HUES64 (cell line): Measurements from ENCODE around the gene ETV7.

Experiments
- H3K27ac ChIP-seq: 2 replicates; pipeline ENCODE4 v1.7.0; 2013; ENCODE audit warnings: low read depth, low read length, inconsistent platforms
- H3K27me3 ChIP-seq: 2 replicates; pipeline ENCODE4 v1.6.1; 2013; ENCODE audit warnings: mild to moderate bottlenecking, low read length; ENCODE audit not compliant: insufficient read depth
- H3K36me3 ChIP-seq: 2 replicates; pipeline ENCODE4 v1.6.1; 2013; ENCODE audit warnings: mild to moderate bottlenecking, low read length; ENCODE audit not compliant: insufficient read depth
- H3K4me1 ChIP-seq: 2 replicates; pipeline ENCODE4 v1.6.1; 2013; ENCODE audit warnings: mild to moderate bottlenecking, low read length, moderate library complexity; ENCODE audit not compliant: insufficient read depth
- H3K4me3 ChIP-seq: 2 replicates; pipeline ENCODE4 v1.5.1; 2013; ENCODE audit warnings: mild to moderate bottlenecking, low read length, moderate library complexity
- H3K9ac ChIP-seq: 2 replicates; pipeline ENCODE4 v1.6.1; 2013; ENCODE audit warnings: mild to moderate bottlenecking, low read depth, low read length
- H3K9me3 ChIP-seq: 2 replicates; pipeline ENCODE4 v1.6.1; 2013; ENCODE audit warnings: low read depth, low read length; ENCODE audit not compliant: insufficient read depth
- WGBS: fragments of 150-250, 120-280 bp; methylation state at CpG from one replicate; pipeline ENCODE4 v1.1.7; 2013; ENCODE audit warnings: missing lambda C conversion rate; 5-methylcytosine and 5-hydroxymethylcytosine counted together

The ETV7 gene

DNA sequence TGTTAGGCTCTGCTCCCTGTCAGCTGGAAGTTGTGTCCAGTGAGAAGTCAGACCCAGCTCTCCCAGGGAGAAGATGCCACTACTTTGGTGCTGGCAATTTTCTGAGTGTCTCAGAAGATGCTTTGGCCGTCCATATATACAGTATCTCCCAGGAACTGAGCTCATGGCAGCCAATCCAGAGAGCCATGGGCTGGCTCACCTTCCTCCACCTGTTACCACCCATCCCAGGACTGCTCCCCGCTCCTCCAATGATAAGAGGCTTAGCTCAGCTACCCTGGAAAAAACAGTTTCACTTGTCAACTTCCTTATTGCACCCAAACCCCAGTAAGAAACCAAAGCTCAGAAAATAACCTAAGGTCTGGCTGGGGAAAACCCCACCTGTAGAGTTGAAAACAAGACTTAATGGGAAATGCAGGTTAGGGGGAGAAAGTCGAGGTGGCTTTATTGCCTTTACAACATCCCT, 50.7 kb downstream of the ETV7 start, which contains the start of gene BNIP5:
Gene BNIP5, minus strand, starts transcription at position 110 of the 463 bp plus-strand sequence. CDS start 6,198 bp downstream, outside the sequence.
- Histone ChIP-seq H3K9ac (no peak within 1 kb of the TSS), H3K4me1 (no peaks in the 10 kb centered on the region; the same call in 1 of the 2 replicates), H3K36me3 (no peaks in the 10 kb centered on the region)

DNA sequence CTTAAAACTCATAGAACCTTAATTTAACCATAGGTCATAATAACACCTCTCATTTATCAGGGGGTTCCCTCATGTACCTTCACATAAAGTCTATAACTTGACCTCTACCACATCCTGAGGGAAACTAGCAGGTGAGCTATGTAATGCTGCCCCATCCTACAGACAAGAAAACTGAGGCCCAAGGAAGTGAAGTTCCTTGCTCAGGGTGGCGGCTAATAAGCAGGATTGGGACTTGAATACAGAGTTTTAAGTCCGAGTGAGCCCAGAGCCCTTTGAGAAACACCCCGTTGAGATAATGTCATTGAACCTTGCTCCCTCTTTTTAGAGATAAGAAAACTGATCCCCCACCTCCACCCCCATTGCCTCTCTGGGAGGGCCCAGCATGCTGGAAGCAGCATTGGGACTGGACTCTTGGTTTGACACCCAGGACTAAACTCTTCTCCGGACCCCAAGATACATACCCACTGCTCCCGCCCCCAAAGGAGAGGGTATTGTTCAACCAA, 51.2 kb downstream of the ETV7 start:
- H3K4me1 ChIP-seq, result no peaks in the 10 kb centered on the region; the same call in 1 of the 2 replicates
- 96% methylated on average over 5 of the region's 5 CpGs for WGBS
- H3K9ac ChIP-seq, result no peak overlapping the region
- H3K4me3 ChIP-seq, result no peak overlapping the region
- H3K36me3 ChIP-seq, result no peaks in the 10 kb centered on the region
- H3K27me3 ChIP-seq, result peaks cover 16% of the 10 kb centered on the region
- H3K9me3 ChIP-seq, result no peaks in the 10 kb centered on the region
- no peak overlapping the region for H3K27ac ChIP-seq

More for the DNA sequence above, 50.7 kb downstream of the ETV7 start, which contains the start of gene BNIP5:
- Histone ChIP-seq H3K27me3 (peaks cover 16% of the 10 kb centered on the region), H3K9me3 (no peaks in the 10 kb centered on the region), H3K4me3 (no peak within 1 kb of the TSS), H3K27ac (no peak within 1 kb of the TSS)
- WGBS, result 88% methylated on average over 3 of the region's 3 CpGs

- Histone ChIP-seq H3K27me3 (peaks cover 14% of the 10 kb centered on the region), H3K27ac (no peak overlapping the region), H3K4me3 (no peak overlapping the region), H3K9me3 (no peaks in the 10 kb centered on the region), H3K9ac (no peak overlapping the region), H3K36me3 (no peaks in the 10 kb centered on the region), H3K4me1 (no peaks in the 10 kb centered on the region; the same call in 1 of the 2 replicates)
- WGBS, result 94% methylated on average over 14 of the region's 14 CpGs
These were observed 51.8 kb downstream of the ETV7 start for GRCh38 chr6:36335465-36336207.

GRCh38 chr6:36334832-36335459, 52.5 kb downstream of the ETV7 start:
- Histone ChIP-seq H3K9ac (no peak overlapping the region), H3K4me1 (peaks cover 3% of the 10 kb centered on the region; the same call in 1 of the 2 replicates), H3K9me3 (no peaks in the 10 kb centered on the region), H3K4me3 (no peak overlapping the region), H3K36me3 (no peaks in the 10 kb centered on the region), H3K27me3 (peaks cover 7% of the 10 kb centered on the region; the same call in 1 of the 2 replicates), H3K27ac (no peak overlapping the region)
- WGBS, result 86% methylated on average over 14 of the region's 14 CpGs

DNA sequence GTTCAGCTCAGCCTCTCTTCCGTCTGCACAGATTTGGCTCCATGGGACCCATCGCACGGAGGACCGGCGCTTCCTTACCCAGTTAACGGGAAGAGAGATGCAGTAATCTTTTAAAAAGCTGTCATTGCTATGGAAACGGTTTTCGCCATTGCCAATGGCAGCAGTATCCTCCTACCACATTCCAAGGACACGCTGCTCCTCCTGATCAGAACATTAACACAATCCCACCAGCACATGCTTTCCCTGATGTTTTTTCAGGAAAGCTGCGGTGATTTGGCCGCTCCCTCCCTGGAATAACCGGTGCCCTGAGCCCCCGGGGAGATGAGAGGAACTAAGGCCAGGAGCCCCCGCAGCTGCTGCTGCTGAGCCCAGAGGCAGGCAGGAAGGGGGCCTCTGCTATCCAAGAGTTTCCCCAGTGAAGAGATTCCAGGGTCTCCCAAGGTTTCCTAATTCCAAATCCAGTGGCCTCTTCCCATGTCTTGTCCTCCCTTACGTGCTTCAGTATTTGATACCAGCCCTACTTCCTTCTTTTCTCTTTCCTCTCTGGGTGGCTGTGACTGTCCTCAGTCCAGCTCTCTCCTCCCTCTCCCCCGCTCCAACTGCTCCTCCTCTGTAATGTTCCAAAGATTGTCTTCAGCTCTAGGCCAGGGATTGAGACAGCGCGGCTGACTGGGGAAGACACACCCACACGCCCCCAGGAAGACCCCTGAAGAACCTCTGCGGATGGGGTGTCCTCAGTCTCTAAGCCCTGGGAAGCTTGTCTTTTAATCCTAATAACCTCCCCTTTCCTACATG, 53.3 kb downstream of the ETV7 start:
- Histone ChIP-seq H3K27me3 (no peaks in the 10 kb centered on the region), H3K4me1 (peaks cover 4% of the 10 kb centered on the region; the same call in 1 of the 2 replicates), H3K36me3 (no peaks in the 10 kb centered on the region), H3K4me3 (no peak overlapping the region), H3K27ac (no peak overlapping the region), H3K9ac (no peak overlapping the region), H3K9me3 (no peaks in the 10 kb centered on the region)
- 54% methylated on average over 20 of the region's 20 CpGs for WGBS

GRCh38 chr6:36333171-36333895, 54.1 kb downstream of the ETV7 start:
- Histone ChIP-seq H3K9ac (no peak overlapping the region), H3K36me3 (no peaks in the 10 kb centered on the region), H3K9me3 (no peaks in the 10 kb centered on the region), H3K4me3 (no peak overlapping the region), H3K27me3 (no peaks in the 10 kb centered on the region), H3K27ac (no peak overlapping the region), H3K4me1 (peaks cover 4% of the 10 kb centered on the region; the same call in 1 of the 2 replicates)
- WGBS, result 92% methylated on average over 7 of the region's 8 CpGs

DNA sequence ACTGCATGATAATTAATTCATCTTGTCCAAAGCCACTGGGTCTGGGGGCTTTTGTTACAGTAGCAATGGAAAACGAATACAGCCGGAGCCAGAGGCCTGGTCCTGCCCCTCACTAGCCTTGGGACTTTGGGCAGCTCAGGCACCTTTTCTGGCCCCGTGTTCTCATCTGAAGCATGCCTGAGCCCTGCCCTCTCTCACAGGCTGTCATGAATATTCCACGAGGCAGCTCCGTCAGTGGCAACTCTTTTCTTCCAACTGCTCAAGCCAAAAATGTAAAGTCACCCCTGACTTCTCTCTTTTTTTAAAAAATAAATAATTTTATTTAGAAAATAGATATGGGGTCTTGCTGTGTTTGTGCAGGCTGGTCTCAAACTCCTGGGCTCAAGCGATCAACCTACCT, 56.1 kb downstream of the ETV7 start:
- WGBS, result 91% methylated on average over 6 of the region's 6 CpGs
- Histone ChIP-seq H3K4me3 (no peak overlapping the region), H3K9ac (no peak overlapping the region), H3K4me1 (peaks cover 16% of the 10 kb centered on the region), H3K27ac (no peak overlapping the region), H3K27me3 (no peaks in the 10 kb centered on the region), H3K9me3 (no peaks in the 10 kb centered on the region), H3K36me3 (no peaks in the 10 kb centered on the region)

DNA sequence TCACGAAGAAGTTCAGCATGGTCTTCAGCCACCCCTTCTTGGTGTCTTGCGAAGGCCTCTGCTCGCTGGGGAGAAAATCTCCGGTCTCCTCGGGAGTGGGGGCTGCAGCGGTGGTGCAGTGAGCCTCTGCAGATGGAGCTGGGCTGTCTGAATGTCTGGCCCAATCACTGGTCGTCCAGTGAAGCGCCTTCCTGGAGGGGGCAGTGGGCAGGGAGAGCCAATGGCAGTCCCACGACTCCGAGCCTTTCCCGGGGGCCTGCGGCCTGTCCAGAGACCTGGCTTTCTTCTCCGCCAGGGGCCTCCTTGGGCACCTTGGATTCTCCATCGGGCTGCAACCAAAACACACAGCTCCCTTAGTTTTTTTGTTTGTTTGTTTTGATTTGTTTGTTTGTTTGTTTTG, 57.1 kb downstream of the ETV7 start:
- Histone ChIP-seq H3K4me3 (no peak overlapping the region), H3K4me1 (peaks cover 16% of the 10 kb centered on the region), H3K9me3 (no peaks in the 10 kb centered on the region), H3K36me3 (no peaks in the 10 kb centered on the region), H3K9ac (no peak overlapping the region), H3K27ac (no peak overlapping the region), H3K27me3 (no peaks in the 10 kb centered on the region)
- WGBS, result 87% methylated on average over 14 of the region's 14 CpGs

DNA sequence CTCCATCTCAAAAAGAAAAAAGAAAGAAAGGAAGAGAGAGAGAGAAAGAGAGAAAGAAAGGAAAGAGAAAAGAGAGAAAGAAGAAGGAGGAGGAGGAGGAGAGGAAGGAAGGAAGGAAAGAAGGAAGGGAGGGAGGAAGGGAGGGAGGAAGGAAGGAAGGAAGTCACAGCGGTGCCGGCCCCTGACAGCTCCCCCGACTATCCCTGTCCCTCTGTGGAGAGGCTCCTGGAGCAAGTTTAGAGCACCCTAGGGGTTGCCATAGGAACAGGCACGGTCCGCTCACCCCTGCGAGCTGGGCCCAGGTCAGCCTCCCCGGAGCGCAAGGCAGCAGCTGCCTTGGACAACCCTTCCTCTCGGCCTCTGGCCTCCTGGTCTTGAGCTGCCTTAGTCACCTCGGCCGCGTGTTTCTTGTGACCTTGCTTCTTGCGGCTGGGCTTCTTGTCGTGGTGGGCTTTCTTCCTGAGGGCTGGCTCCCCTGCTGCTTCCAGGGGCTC, 57.6 kb downstream of the ETV7 start:
- Histone ChIP-seq H3K9ac (no peak overlapping the region), H3K9me3 (no peaks in the 10 kb centered on the region), H3K27me3 (no peaks in the 10 kb centered on the region), H3K36me3 (no peaks in the 10 kb centered on the region), H3K27ac (no peak overlapping the region), H3K4me3 (no peak overlapping the region), H3K4me1 (peaks cover 16% of the 10 kb centered on the region)
- 59% methylated on average over 14 of the region's 14 CpGs for WGBS

GRCh38 chr6:36328600-36328999, 58.9 kb downstream of the ETV7 start:
- H3K36me3 ChIP-seq, result no peaks in the 10 kb centered on the region
- no peak overlapping the region for H3K4me3 ChIP-seq
- no peak overlapping the region for H3K9ac ChIP-seq
- H3K27me3 ChIP-seq, result no peaks in the 10 kb centered on the region
- peaks cover 16% of the 10 kb centered on the region for H3K4me1 ChIP-seq
- WGBS, result 91% methylated on average over 7 of the region's 7 CpGs
- no peak overlapping the region for H3K27ac ChIP-seq
- no peaks in the 10 kb centered on the region for H3K9me3 ChIP-seq
